LNCAP (cell line): ENCODE results near the gene SPINK8.

Experiments used
- TF ChIP-seq, protein P1 (sequence below): fragments of 450-650 bp; IDR thresholded peaks from 2 replicates; pipeline ENCODE4 v1.5.1; 2017; ENCODE audit warnings: mild to moderate bottlenecking

SPINK8 gene

DNA sequence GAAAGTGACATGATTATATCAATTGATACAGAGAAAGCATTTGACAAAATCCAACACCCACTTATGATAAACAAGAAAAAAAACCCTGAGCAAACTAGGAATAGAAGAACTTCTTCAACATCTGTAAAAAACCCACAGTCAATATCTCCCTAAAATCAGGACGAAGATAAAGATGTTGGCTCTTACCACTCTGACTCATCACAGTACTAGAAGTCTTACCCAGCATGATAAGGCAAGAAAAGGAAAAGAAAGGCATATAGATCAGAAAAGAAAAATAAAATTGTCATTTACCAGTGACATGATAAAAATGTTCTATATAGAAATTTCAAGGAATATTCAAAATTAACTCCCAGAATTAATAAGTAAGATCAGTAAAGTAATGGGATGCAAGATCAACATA, 31.4 kb upstream of the SPINK8 start:
- TF ChIP-seq, protein P1, sequence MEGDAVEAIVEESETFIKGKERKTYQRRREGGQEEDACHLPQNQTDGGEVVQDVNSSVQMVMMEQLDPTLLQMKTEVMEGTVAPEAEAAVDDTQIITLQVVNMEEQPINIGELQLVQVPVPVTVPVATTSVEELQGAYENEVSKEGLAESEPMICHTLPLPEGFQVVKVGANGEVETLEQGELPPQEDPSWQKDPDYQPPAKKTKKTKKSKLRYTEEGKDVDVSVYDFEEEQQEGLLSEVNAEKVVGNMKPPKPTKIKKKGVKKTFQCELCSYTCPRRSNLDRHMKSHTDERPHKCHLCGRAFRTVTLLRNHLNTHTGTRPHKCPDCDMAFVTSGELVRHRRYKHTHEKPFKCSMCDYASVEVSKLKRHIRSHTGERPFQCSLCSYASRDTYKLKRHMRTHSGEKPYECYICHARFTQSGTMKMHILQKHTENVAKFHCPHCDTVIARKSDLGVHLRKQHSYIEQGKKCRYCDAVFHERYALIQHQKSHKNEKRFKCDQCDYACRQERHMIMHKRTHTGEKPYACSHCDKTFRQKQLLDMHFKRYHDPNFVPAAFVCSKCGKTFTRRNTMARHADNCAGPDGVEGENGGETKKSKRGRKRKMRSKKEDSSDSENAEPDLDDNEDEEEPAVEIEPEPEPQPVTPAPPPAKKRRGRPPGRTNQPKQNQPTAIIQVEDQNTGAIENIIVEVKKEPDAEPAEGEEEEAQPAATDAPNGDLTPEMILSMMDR = no peak

GRCh38 chr3:48361928-48362327, 28.5 kb upstream of the SPINK8 start:
- TF ChIP-seq, protein P1 = no peak

DNA sequence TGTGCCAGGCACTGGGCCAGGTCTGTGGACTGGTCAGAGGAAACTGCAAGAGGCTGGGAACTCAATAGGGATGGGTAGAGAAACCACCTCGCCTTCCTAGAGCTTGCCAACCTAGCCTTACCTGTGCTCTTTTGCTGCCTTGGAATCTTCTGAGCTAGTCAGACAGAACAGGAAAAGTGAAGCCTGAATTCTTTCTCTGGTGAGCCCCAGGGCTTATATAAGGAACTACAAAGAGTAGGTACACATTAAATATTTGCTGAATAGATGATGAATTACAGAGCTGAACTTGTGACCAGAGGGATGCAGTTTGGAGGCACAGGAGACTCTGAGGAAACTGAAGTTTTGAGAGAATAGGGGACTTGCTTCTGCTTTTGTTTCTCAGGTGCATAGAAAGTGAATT, 23.0 kb upstream of the SPINK8 start:
- TF ChIP-seq, protein P1 = no peak

GRCh38 chr3:48353987-48354386, 20.5 kb upstream of the SPINK8 start:
- TF ChIP-seq, protein P1 = no peak

DNA sequence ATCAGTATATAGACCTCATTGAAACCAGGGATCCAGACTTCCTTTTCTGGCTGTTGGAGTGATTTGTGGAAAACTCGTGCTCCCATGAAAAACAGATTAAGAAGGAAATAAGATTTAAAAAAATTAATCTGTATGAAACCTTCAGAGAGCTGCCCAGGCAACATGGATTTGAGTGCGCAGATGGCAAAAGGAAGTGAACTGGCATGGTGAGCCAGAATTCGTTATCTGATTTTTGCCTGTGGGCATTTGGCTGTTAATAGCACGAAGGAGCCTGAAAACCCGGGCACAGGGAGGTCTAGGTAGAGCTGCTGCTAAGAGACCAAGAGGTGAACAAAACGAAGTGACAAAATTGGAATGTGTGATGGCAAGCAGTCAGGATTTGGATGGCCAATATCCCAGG, 19.1 kb upstream of the SPINK8 start:
- TF ChIP-seq, protein P1 = no peak

- TF ChIP-seq, protein P1 = no peak
Observed at GRCh38 chr3:48347500-48347899, 14.0 kb upstream of the SPINK8 start.

GRCh38 chr3:48345946-48346572, 12.6 kb upstream of the SPINK8 start:
- TF ChIP-seq, protein P1 = no peak

- TF ChIP-seq, protein P1 = no peak
Observed at GRCh38 chr3:48344867-48345507, 11.5 kb upstream of the SPINK8 start.
